SK-N-SH (cell line): ENCODE results near the gene TAF11L5.
"Not testable (repeated sequence)": the region's sequence is repeated elsewhere in the genome, so short reads cannot be mapped to it uniquely, and the experiment has no call there.

Source experiments
- CHD2 ChIP-seq: fragments of 150-350 bp; IDR thresholded peaks from 2 replicates; pipeline ENCODE4 v1.6.1; 2018; ENCODE audit warnings: low read length; ENCODE audit not compliant: partially characterized antibody
- CTCF ChIP-seq: fragments of 200-600 bp; sonication (generic); IDR thresholded peaks from 2 replicates; pipeline ENCODE4 v1.6.1; 2017; ENCODE audit warnings: antibody characterized with exemption, mild to moderate bottlenecking, moderate library complexity
- EP300 ChIP-seq, 2 experiments: IDR thresholded peaks; 2 replicates each; pipeline versions ENCODE4 v1.4.0 to v1.6.1; 2012; ENCODE audit warnings: borderline replicate concordance in 1 of 2, low read depth in 1 of 2, low read length in 1 of 2
- EZH2phosphoT487 ChIP-seq: fragments of 200-600 bp; sonication (generic); IDR thresholded peaks from 2 replicates; pipeline ENCODE4 v1.6.1; 2017; ENCODE audit warnings: low read depth, mixed run types, mild to moderate bottlenecking, antibody characterized with exemption, moderate library complexity, borderline replicate concordance
- FOXJ3 ChIP-seq: sonication (generic); formaldehyde crosslinking; IDR thresholded peaks from 2 replicates; pipeline ENCODE4 v1.5.1; 2020; ENCODE audit warnings: mild to moderate bottlenecking, missing genetic modification reagents
- FOXM1 ChIP-seq: IDR thresholded peaks from 2 replicates; pipeline ENCODE4 v1.4.0; 2012; ENCODE audit warnings: low read depth, mild to moderate bottlenecking
- MAX ChIP-seq: IDR thresholded peaks from 2 replicates; pipeline ENCODE4 v1.4.0; 2012; ENCODE audit warnings: low read depth
- POLR2AphosphoS5 ChIP-seq: IDR thresholded peaks from 2 replicates; pipeline ENCODE4 v1.6.1; 2012; ENCODE audit warnings: low read depth, low read length
- RAD21 ChIP-seq: IDR thresholded peaks from 2 replicates; pipeline ENCODE4 v1.6.1; 2012; ENCODE audit warnings: mild to moderate bottlenecking, low read length
- RFX5 ChIP-seq: IDR thresholded peaks from 2 replicates; pipeline ENCODE4 v1.6.1; 2012; ENCODE audit warnings: mild to moderate bottlenecking, improper control_type of control experiment, low read length
- SIN3A ChIP-seq: IDR thresholded peaks from 2 replicates; pipeline ENCODE4 v1.6.1; 2012; ENCODE audit warnings: low read depth, mild to moderate bottlenecking, low read length, moderate library complexity, borderline replicate concordance
- SMC3 ChIP-seq: IDR thresholded peaks from 2 replicates; pipeline ENCODE4 v1.6.1; 2012; ENCODE audit warnings: low read depth, low read length, improper control_type of control experiment
- YY1 ChIP-seq: IDR thresholded peaks from 2 replicates; pipeline ENCODE4 v1.4.0; 2012; ENCODE audit warnings: low read depth, mild to moderate bottlenecking

GRCh38 chr5:17486464-17487173 is 38.4 kb upstream of the TAF11L5 start:
- TF ChIP-seq FOXJ3 (CRISPR knock-in tag); EP300 (IDR thresholded peaks at IDR 0.05; ENCODE audit: borderline replicate concordance in 1 of 2, low read depth in 1 of 2, low read length in 1 of 2); CTCF; POLR2AphosphoS5; MAX; FOXM1; RAD21; EZH2phosphoT487; RFX5; SMC3; SIN3A; YY1; CHD2: not testable (repeated sequence)
